Tibial artery (tissue), 4 donors: Measurements from ENCODE around the gene RING1.
A peak's percentile ranks its signal among the peaks of the same experiment; 100 is the strongest.

Experiments used
- DNase-seq, 2 donors: peaks; one replicate each; pipeline ENCODE4 v3.0.0-alpha.2; 2019
- H3K27ac ChIP-seq, 2 donors: fragments of 200-600 bp; sonication (generic) in 1 of 2; 1 replicate in 1 of 2; 2 replicates in 1 of 2; pipeline ENCODE4 v1.5.1; 2018 to 2019; ENCODE audit warnings: mild to moderate bottlenecking in 1 of 2
- H3K27me3 ChIP-seq, 2 donors: fragments of 200-600 bp; sonication (generic) in 1 of 2; one replicate each; pipeline versions ENCODE4 v1.5.1 to v1.6.0; 2016 to 2019
- H3K36me3 ChIP-seq, 3 donors: fragments of 200-600 bp; sonication (generic) in 2 of 3; one replicate each; pipeline ENCODE4 v1.5.1; 2016 to 2019; ENCODE audit warnings: mild to moderate bottlenecking in 2 of 3
- H3K4me1 ChIP-seq, 4 donors: fragments of 200-600 bp; sonication (generic) in 2 of 4; 1 replicate in 3 of 4; 2 replicates in 1 of 4; pipeline ENCODE4 v1.5.1; 2016 to 2019
- H3K4me3 ChIP-seq, 2 donors: fragments of 200-600 bp; sonication (generic) in 1 of 2; 1 replicate in 1 of 2; 2 replicates in 1 of 2; pipeline ENCODE4 v1.5.1; 2018 to 2019; ENCODE audit warnings: mild to moderate bottlenecking in 2 of 2
- H3K9me3 ChIP-seq, 3 donors: fragments of 200-600 bp; sonication (generic) in 1 of 3; one replicate each; pipeline ENCODE4 v1.5.1; 2016 to 2019
- CTCF ChIP-seq, 2 experiments: fragments of 200-600 bp in 1 of 2; fragments of 450-650 bp in 1 of 2; IDR thresholded peaks; one replicate each; pipeline ENCODE4 v1.5.1; 2017 to 2019; ENCODE audit warnings: antibody characterized with exemption in 2 of 2, mild to moderate bottlenecking in 1 of 2, moderate library complexity in 1 of 2
- intact Hi-C: fragments of 100-400 bp; cut with DNase I; formaldehyde crosslinking; loops from one replicate; pipeline ENCODE4 v1.15.0; 2023; ENCODE audit warnings: low total_unique reads

RING1 gene

DNA sequence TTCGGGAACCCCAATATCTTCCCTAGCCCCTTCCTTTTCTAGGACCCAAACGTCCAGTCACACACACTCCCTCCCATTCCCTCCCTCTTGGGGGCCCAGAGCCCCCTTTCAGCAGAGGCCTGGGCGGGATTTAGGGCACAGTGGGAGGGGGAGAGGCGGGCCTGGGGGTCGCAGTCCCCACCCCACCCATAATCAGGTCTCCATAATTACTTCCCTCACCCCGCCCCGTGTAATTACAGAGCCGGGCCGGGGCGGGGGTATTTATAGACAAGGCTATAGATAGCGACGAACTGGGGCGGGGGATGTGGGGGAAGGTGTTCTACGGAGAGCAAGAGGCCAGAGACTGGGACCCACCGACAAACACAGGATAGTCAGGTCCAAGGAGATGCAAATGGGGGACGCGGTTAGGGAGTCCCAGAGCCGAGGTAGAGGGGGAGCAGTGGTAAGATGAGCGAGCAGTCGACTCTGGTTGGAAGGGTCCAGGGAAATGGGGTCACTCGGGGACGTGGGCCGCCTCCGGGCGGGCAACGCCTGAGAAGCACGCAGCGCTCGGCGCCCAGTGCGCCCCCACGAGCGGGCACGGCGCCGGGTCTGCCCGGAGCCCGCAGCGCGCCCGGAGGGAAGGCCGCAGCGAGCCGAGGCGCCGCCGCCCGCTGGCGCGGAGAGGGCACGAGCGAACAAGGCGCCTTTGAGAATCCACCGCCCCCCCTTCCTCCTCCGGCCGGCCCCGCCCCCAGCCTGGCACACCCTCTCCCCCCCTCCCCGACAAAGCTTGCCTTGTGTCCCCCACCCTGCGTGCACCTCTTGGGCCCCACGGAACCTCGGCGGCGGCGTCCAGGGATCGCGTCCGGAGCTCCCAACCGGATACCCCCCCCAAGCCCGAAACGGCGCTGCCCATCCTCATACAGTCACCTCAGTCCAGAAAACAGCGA is 15.4 kb upstream of the RING1 start:
- H3K4me3 ChIP-seq, result peak overlapping the region; percentile 36 to 49
- no peak for TF ChIP-seq CTCF (IDR thresholded peaks at IDR 0.05)
- intact Hi-C loops, result no loop called here
- peaks cover 0 to 33% (median 22%) of the 10 kb centered on the region in 4 donors for H3K4me1 ChIP-seq
- peaks cover 0 to 31% of the 10 kb centered on the region in 2 donors for H3K27me3 ChIP-seq
- H3K9me3 ChIP-seq, result no peaks in the 10 kb centered on the region
- peak overlapping the region; percentile 48 to 54 for H3K27ac ChIP-seq
- no peak for DNase-seq
- peaks cover 15 to 40% (median 28%) of the 10 kb centered on the region in 3 donors for H3K36me3 ChIP-seq

GRCh38 chr6:33193619-33194018 is 14.7 kb upstream of the RING1 start:
- Histone ChIP-seq H3K4me3 (peak overlapping the region; percentile 36 to 49), H3K27ac (peak overlapping the region; percentile 48 to 54), H3K9me3 (no peaks in the 10 kb centered on the region), H3K36me3 (peaks cover 15 to 43% (median 28%) of the 10 kb centered on the region in 3 donors), H3K4me1 (peaks cover 0 to 39% (median 29%) of the 10 kb centered on the region in 4 donors), H3K27me3 (peaks cover 0 to 31% of the 10 kb centered on the region in 2 donors)
- DNase-seq, result no peak
- intact Hi-C loops, result no loop called here
- no peak for TF ChIP-seq CTCF (IDR thresholded peaks at IDR 0.05)

- TF ChIP-seq CTCF (IDR thresholded peaks at IDR 0.05), result no peak
- DNase-seq, result no peak
Measured at GRCh38 chr6:33194431-33194979, 13.8 kb upstream of the RING1 start.

DNA sequence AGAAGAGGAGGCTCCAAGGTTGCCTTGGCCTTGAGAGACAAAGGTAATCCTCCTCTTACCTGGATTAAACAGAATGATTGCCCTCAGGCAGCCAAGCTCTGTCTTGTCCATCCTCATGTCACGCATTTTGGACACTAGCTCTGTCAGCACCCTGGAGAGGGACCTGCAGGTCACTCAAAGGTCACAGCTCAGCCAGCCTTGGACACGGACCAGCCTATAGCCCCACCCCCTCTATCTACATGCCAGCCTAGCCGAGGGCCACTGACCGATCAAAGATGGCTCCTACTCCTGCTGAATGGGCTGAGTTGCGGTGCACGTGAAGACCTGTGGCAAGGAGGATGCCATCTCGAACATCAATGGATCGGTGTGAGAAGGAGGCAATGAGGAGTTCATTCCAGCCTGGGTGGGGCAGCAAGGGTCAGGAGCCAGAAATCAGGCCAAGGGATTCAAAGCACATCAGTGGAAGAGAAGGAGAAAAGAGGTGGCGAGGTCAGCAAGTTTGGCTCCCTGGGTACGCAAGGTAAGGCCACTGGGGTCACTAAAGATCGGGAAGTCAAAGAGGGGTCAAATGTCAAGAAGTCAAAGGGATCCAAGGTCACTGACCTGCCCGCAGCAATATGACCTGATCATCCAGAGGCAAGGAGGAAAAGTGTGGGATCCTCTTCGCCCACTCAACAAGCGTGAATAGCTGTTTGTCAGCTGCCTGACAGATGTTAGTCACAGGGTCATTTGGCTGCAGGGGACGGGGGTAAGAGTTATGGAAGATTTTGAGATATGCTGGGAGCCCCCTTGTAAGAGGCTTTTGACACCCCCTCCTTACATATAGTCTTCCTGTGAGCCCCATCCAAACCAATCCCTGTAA is 12.8 kb upstream of the RING1 start:
- intact Hi-C loops, result loop anchor here (5.0 kb wide), 1 partner anchor 33 kb away; no protein-coding TSS in a partner anchor

More at GRCh38 chr6:33194431-33194979, 13.8 kb upstream of the RING1 start:
- peaks cover 0 to 48% (median 38%) of the 10 kb centered on the region in 4 donors for H3K4me1 ChIP-seq
- no peak overlapping the region for H3K27ac ChIP-seq
- intact Hi-C loops, result no loop called here
- H3K9me3 ChIP-seq, result no peaks in the 10 kb centered on the region
- peaks cover 15 to 43% (median 28%) of the 10 kb centered on the region in 3 donors for H3K36me3 ChIP-seq
- H3K27me3 ChIP-seq, result peaks cover 0 to 25% of the 10 kb centered on the region in 2 donors
- H3K4me3 ChIP-seq, result no peak overlapping the region

More for the DNA sequence above, 12.8 kb upstream of the RING1 start:
- DNase-seq, result no peak
- Histone ChIP-seq H3K9me3 (no peaks in the 10 kb centered on the region), H3K36me3 (peaks cover 15 to 43% (median 28%) of the 10 kb centered on the region in 3 donors), H3K27ac (no peak overlapping the region), H3K4me3 (no peak overlapping the region), H3K27me3 (peaks cover 0 to 17% of the 10 kb centered on the region in 2 donors), H3K4me1 (peaks cover 0 to 51% (median 40%) of the 10 kb centered on the region in 4 donors)
- TF ChIP-seq CTCF (IDR thresholded peaks at IDR 0.05), result no peak
